Activated CD8-positive, alpha-beta memory T cell treated with anti-CD3 and anti-CD28 coated beads for 24 hours (primary cell): ENCODE measurements around the gene CDK11A.
"Not testable (repeated sequence)": the region's sequence is repeated elsewhere in the genome, so short reads cannot be mapped to it uniquely, and the experiment has no call there.

Experiments
- DNase-seq: peaks from one replicate; pipeline ENCODE4 v3.0.0-alpha.2; 2020

Gene CDK11A

GRCh38 chr1:1753607-1754005 lies 29.4 kb upstream of the CDK11A start:
- DNase-seq: no peak

- DNase-seq: no peak
Observed at GRCh38 chr1:1752636-1753606, 28.8 kb upstream of the CDK11A start.

GRCh38 chr1:1752190-1752589 lies 28.0 kb upstream of the CDK11A start:
- DNase-seq: no peak

- not testable (repeated sequence) for DNase-seq
Observed at GRCh38 chr1:1749941-1750340, 25.8 kb upstream of the CDK11A start.

- no peak for DNase-seq
Observed at GRCh38 chr1:1748686-1749321, 24.6 kb upstream of the CDK11A start.

GRCh38 chr1:1746566-1746909 lies 22.4 kb upstream of the CDK11A start:
- not testable (repeated sequence) for DNase-seq

- DNase-seq: peak; percentile 90
Observed at GRCh38 chr1:1745651-1746565, 21.8 kb upstream of the CDK11A start.

- not testable (repeated sequence) for DNase-seq
Observed at GRCh38 chr1:1742529-1742928, 18.4 kb upstream of the CDK11A start.

GRCh38 chr1:1741013-1741412 lies 16.9 kb upstream of the CDK11A start:
- DNase-seq: not testable (repeated sequence)

- DNase-seq: not testable (repeated sequence)
Observed at GRCh38 chr1:1738799-1739337, 14.7 kb upstream of the CDK11A start.

GRCh38 chr1:1737675-1738590 lies 13.8 kb upstream of the CDK11A start:
- not testable (repeated sequence) for DNase-seq

GRCh38 chr1:1732381-1732780 lies 8.2 kb upstream of the CDK11A start:
- DNase-seq: peak; percentile 50

- peak; percentile 42 for DNase-seq
Observed at GRCh38 chr1:1730870-1731269, 6.7 kb upstream of the CDK11A start.

GRCh38 chr1:1730230-1730629 lies 6.1 kb upstream of the CDK11A start:
- peak; percentile 48 for DNase-seq

- DNase-seq: peak; percentile 50
Observed at GRCh38 chr1:1729116-1729816, 5.1 kb upstream of the CDK11A start.

- peak; percentile 51 for DNase-seq
Observed at GRCh38 chr1:1728308-1729005, 4.3 kb upstream of the CDK11A start.

- DNase-seq: peak; percentile 38
Observed at GRCh38 chr1:1727131-1727651, 3.0 kb upstream of the CDK11A start.

- not testable (repeated sequence) for DNase-seq
Observed at GRCh38 chr1:1726088-1726487, 1.9 kb upstream of the CDK11A start.

- DNase-seq: peak; percentile 7
Observed at GRCh38 chr1:1721201-1721600, 3.0 kb downstream of the CDK11A start.
